ENCODE data around the gene NUDT22. TPM values are rescaled to one million over a fixed set of nuclear protein-coding genes. Genes with fewer than 3 reads are reported as not detected.

Gene NUDT22
- total RNA-seq, 1 donor from 2014 or later = 40.7 TPM

DNA sequence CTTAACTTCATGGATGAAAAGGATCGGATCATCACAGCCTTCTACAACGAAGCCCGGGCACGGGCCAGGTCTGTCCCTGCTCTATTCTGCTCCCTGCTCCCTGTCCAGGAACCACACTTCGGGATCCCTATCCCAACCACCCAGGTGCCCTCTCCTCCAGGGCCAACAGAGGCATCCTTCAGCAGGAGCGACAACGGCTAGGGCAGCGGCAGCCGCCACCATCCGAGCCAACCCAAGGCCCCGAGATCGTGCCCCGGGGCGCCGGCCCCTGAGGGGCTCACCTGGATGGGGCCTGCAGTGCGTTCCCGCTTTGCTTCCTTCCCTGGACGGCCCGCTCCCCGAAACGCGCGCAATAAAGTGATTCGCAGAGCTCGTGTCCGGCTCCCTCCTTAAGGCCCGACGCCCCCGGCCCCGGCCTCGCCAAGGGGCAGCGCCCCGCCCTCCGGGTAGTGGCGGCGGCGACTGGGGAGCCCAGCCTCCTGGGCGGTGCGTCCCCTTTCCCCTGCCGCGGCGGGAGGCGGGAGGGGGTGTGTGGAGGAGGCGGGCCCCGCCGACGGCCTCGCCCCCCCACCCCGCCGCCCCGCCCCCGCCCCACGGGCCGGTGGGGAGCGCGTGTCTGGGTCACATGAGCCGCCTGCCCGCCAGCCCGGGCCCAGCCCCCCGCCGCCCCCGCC lies 8.0 kb downstream of the NUDT22 start, which contains the start of gene VEGFB:
TSS of gene VEGFB (plus strand) at position 672 of the 674 bp plus-strand sequence. CDS start 250 bp downstream, outside the sequence.
- Mint-ChIP-seq H3K27me3 (ENCODE audit: low read depth, unreplicated experiment) (no peaks in the 10 kb centered on the region), H3K27ac (ENCODE audit: unreplicated experiment) (peak within 1 kb of the TSS; percentile 41), H3K9me3 (ENCODE audit: unreplicated experiment) (no peaks in the 10 kb centered on the region), H3K4me3 (ENCODE audit: unreplicated experiment) (peak within 1 kb of the TSS; percentile 81), H3K36me3 (ENCODE audit: low read depth, unreplicated experiment) (no peaks in the 10 kb centered on the region), H3K4me1 (ENCODE audit: low read depth, unreplicated experiment) (peaks cover 3% of the 10 kb centered on the region)
- no peak for TF ChIP-seq EZH2 (IDR thresholded peaks at IDR 0.05; ENCODE audit: insufficient read depth, low read length)
- TF ChIP-seq, protein P1, sequence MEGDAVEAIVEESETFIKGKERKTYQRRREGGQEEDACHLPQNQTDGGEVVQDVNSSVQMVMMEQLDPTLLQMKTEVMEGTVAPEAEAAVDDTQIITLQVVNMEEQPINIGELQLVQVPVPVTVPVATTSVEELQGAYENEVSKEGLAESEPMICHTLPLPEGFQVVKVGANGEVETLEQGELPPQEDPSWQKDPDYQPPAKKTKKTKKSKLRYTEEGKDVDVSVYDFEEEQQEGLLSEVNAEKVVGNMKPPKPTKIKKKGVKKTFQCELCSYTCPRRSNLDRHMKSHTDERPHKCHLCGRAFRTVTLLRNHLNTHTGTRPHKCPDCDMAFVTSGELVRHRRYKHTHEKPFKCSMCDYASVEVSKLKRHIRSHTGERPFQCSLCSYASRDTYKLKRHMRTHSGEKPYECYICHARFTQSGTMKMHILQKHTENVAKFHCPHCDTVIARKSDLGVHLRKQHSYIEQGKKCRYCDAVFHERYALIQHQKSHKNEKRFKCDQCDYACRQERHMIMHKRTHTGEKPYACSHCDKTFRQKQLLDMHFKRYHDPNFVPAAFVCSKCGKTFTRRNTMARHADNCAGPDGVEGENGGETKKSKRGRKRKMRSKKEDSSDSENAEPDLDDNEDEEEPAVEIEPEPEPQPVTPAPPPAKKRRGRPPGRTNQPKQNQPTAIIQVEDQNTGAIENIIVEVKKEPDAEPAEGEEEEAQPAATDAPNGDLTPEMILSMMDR (IDR thresholded peaks at IDR 0.05; ENCODE audit: insufficient read depth, low read depth, low read length) = no peak
- peaks cover 11% of the 10 kb centered on the region for H4K20me1 ChIP-seq (ENCODE audit: insufficient read depth, low read length)
- peak within 1 kb of the TSS; percentile 64 for H3K9ac ChIP-seq (ENCODE audit: low read length)
- peak within 1 kb of the TSS; percentile 87 for H3K4me2 ChIP-seq (ENCODE audit: low read length)
- FAIRE-seq (no peak), DNase-seq (ENCODE audit: low read depth) (no peak)
- H3K4me1 ChIP-seq (ENCODE audit: insufficient read depth, low read length) = peaks cover 20% of the 10 kb centered on the region
- no peak within 1 kb of the TSS for H3K27ac ChIP-seq (ENCODE audit: low read depth, low read length)
- H3K79me2 ChIP-seq (ENCODE audit: insufficient read depth, low read length) = peaks cover 10% of the 10 kb centered on the region
- no peaks in the 10 kb centered on the region for H3K27me3 ChIP-seq (ENCODE audit: insufficient read depth, low read length)
- H3K4me3 ChIP-seq (ENCODE audit: insufficient read depth, low read depth, low read length) = peak within 1 kb of the TSS; percentile 58
- H3K36me3 ChIP-seq (ENCODE audit: insufficient read depth, low read length) = peaks cover 11% of the 10 kb centered on the region
- H3K9me3 ChIP-seq (ENCODE audit: insufficient read depth, low read depth, low read length) = no peaks in the 10 kb centered on the region
- peak within 1 kb of the TSS; percentile 52 for H2AFZ ChIP-seq (ENCODE audit: low read depth, low read length)

DNA sequence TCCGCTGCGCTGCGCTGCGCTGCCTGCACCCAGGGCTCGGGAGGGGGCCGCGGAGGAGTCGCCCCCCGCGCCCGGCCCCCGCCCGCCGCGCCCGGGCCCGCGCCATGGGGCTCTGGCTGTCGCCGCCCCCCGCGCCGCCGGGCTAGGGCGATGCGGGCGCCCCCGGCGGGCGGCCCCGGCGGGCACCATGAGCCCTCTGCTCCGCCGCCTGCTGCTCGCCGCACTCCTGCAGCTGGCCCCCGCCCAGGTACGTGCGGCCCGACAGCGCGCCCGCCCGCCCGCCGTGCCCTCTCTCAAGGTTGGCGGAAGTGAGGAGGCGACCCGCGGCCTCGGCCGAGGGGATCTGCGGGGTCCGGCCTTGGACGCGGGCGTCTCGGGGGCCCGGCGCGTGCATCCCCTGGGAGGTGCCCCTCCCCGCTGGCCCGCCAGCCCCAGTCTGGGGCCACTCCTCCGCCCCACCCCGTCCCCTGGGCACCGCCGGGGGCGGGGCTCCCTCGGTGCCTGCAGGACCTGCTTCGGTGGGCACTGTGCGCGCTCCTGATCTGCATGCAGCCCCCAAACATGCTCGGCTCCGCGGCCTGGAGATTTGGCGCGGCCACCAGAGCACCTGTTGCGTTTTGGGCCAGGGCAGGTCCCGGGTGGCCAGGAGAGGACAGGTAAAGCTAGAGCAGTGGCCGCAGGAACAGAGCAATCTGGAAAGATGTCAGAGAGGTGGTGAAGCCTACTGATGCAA lies 8.7 kb downstream of the NUDT22 start:
- Histone ChIP-seq H3K9me3 (ENCODE audit: insufficient read depth, low read depth, low read length) (no peaks in the 10 kb centered on the region), H2AFZ (ENCODE audit: low read depth, low read length) (no peak overlapping the region), H3K27me3 (ENCODE audit: insufficient read depth, low read length) (no peaks in the 10 kb centered on the region), H4K20me1 (ENCODE audit: insufficient read depth, low read length) (peaks cover 11% of the 10 kb centered on the region), H3K4me1 (ENCODE audit: insufficient read depth, low read length) (peaks cover 15% of the 10 kb centered on the region), H3K4me3 (ENCODE audit: insufficient read depth, low read depth, low read length) (peak overlapping the region; percentile 45), H3K9ac (ENCODE audit: low read length) (peak overlapping the region; percentile 29), H3K4me2 (ENCODE audit: low read length) (peak overlapping the region; percentile 83), H3K27ac (ENCODE audit: low read depth, low read length) (no peak overlapping the region), H3K36me3 (ENCODE audit: insufficient read depth, low read length) (peaks cover 11% of the 10 kb centered on the region), H3K79me2 (ENCODE audit: insufficient read depth, low read length) (peaks cover 8% of the 10 kb centered on the region)
- peak overlapping the region; percentile 81 for H3K4me3 Mint-ChIP-seq (ENCODE audit: unreplicated experiment)
- DNase-seq (ENCODE audit: low read depth) = no peak
- H3K27ac Mint-ChIP-seq (ENCODE audit: unreplicated experiment) = no peak overlapping the region
- peaks cover 3% of the 10 kb centered on the region for H3K4me1 Mint-ChIP-seq (ENCODE audit: low read depth, unreplicated experiment)
- no peak for FAIRE-seq
- no peaks in the 10 kb centered on the region for H3K9me3 Mint-ChIP-seq (ENCODE audit: unreplicated experiment)
- H3K36me3 Mint-ChIP-seq (ENCODE audit: low read depth, unreplicated experiment) = no peaks in the 10 kb centered on the region
- TF ChIP-seq, protein P1 (IDR thresholded peaks at IDR 0.05; ENCODE audit: insufficient read depth, low read depth, low read length) = no peak
- TF ChIP-seq EZH2 (IDR thresholded peaks at IDR 0.05; ENCODE audit: insufficient read depth, low read length) = no peak
- no peaks in the 10 kb centered on the region for H3K27me3 Mint-ChIP-seq (ENCODE audit: low read depth, unreplicated experiment)
